Adrenal gland (tissue), 12 donors: ENCODE results near the gene MLNR. TPM values are rescaled to one million over a fixed set of nuclear protein-coding genes. Genes with fewer than 3 reads are reported as not detected.

Source experiments
- DNase-seq, 7 donors: peaks; one replicate each; pipeline ENCODE4 v3.0.0-alpha.2; 2019 to 2020
- H3K27ac ChIP-seq, 5 donors: fragments of 200-600 bp; sonication (generic) in 4 of 5; 1 replicate in 3 of 5; 2 replicates in 2 of 5; pipeline versions ENCODE4 v1.5.1 to v1.8.0; 2016 to 2020; ENCODE audit warnings: mild to moderate bottlenecking in 1 of 5
- H3K27me3 ChIP-seq: fragments of 200-600 bp; 2 replicates; pipeline ENCODE4 v1.8.0; 2021
- H3K36me3 ChIP-seq, 2 donors: fragments of 200-600 bp; replicated peaks in 1 of 2; 1 replicate in 1 of 2; 2 replicates in 1 of 2; pipeline versions ENCODE4 v1.5.1 to v1.8.0; 2018 to 2022
- H3K4me1 ChIP-seq, 2 donors: fragments of 200-600 bp; replicated peaks in 1 of 2; 1 replicate in 1 of 2; 2 replicates in 1 of 2; pipeline versions ENCODE4 v1.5.1 to v1.8.0; 2018 to 2021
- H3K4me3 ChIP-seq, 4 donors: fragments of 200-600 bp; sonication (generic) in 3 of 4; one replicate each; pipeline ENCODE4 v1.5.1; 2016 to 2018
- H3K9me3 ChIP-seq, 3 donors: fragments of 200-600 bp; sonication (generic) in 1 of 3; replicated peaks in 1 of 3; 1 replicate in 2 of 3; 2 replicates in 1 of 3; pipeline versions ENCODE4 v1.5.1 to v1.8.0; 2016 to 2021
- POLR2A ChIP-seq, 2 donors: fragments of 450-650 bp; IDR thresholded peaks; one replicate each; pipeline ENCODE4 v1.6.1; 2017; ENCODE audit warnings: antibody characterized with exemption in 2 of 2, mild to moderate bottlenecking in 2 of 2, moderate library complexity in 1 of 2
- WGBS, 4 donors: extraction: QIAGEN DNeasy Blood & Tissue Kit in 2 of 4; methylation state at CpG; one replicate each; pipeline versions ENCODE4 v1.1.5 to v1.1.7; 2013 to 2017; 5-methylcytosine and 5-hydroxymethylcytosine counted together
- intact Hi-C, 2 donors: fragments of 100-400 bp; cut with DNase I; formaldehyde crosslinking; loops; one replicate each; pipeline versions ENCODE4 v1.14.1 to v1.15.0; 2022 to 2023
- polyA plus RNA-seq, 3 donors: library from polyadenylated mRNA; stranded (reverse); fragments of 200-250 nt in 2 of 3; fragments of 350-450 nt in 1 of 3; fragmentation: Illumina TruSeq in 1 of 3; extraction: RNeasy Lipid Tissue Mini Kit (QIAGEN cat#74804) in 1 of 3; gene quantifications; one replicate each; pipeline ENCODE4 v1.2.3, GENCODE V29; 2013 to 2014
- total RNA-seq, 9 donors: library from RNA; depleted of rRNA in 4 of 9; stranded (reverse); fragments of >200 nt in 4 of 9; fragments of 120-200 nt in 1 of 9; fragmentation: NEBNext Ultra II Directional in 1 of 9; extraction: Animal tissue kit (Norgen Biotek cat#: 25700) in 1 of 9; gene quantifications; one replicate each; pipeline versions ENCODE4 v1.1.0 to v1.2.4, GENCODE V29; 2013 to 2023
- TF ChIP-seq, protein P1 (sequence below), 6 experiments: fragments of 450-650 bp in 4 of 6; fragments of 200-600 bp in 2 of 6; sonication (generic) in 1 of 6; IDR thresholded peaks; 1 replicate in 5 of 6; 2 replicates in 1 of 6; pipeline versions ENCODE4 v1.5.1 to v1.8.0; 2016 to 2021; ENCODE audit warnings: antibody characterized with exemption in 6 of 6, mild to moderate bottlenecking in 2 of 6, moderate library complexity in 1 of 6
- donor health status: healthy with polysubstance abuse.
- donor health status: Bipolar disorder and iron deficiency.
- donor health status: DM: yes; HTN: yes; CAD: no.
- donor health status: DM: no; HTN: no; CAD: no.
- donor health status: DM: no; HTN: no; CAD: no.
- donor health status: DM: yes; HTN: yes; CAD: no.

MLNR gene
- total and polyA plus RNA-seq, 12 donors = not detected

DNA sequence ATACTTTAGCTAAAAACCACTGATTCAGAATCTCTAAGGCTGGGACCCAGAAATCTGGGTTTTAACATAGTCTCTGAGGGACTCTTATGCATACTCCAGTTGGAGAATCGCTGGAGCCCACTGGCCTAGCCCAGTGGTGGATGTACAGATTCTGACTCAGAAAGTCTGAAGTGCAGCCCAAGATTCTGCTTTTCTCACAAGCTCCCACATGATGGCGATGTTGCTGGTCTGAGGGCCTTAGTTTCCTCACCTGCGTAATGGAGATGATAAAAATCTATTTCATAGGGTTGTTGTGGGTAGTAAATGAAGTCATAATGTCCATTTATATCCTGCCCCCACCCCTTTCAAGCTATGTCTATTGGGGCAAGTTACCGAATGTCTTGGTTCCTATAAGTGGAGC is 19.9 kb downstream of the MLNR start:
- H3K4me3 ChIP-seq = no peak overlapping the region
- DNase-seq = peak in 4 of 7 donors; percentile 37 to 47 (median 40)
- TF ChIP-seq POLR2A (IDR thresholded peaks at IDR 0.05) = no peak
- TF ChIP-seq, protein P1, sequence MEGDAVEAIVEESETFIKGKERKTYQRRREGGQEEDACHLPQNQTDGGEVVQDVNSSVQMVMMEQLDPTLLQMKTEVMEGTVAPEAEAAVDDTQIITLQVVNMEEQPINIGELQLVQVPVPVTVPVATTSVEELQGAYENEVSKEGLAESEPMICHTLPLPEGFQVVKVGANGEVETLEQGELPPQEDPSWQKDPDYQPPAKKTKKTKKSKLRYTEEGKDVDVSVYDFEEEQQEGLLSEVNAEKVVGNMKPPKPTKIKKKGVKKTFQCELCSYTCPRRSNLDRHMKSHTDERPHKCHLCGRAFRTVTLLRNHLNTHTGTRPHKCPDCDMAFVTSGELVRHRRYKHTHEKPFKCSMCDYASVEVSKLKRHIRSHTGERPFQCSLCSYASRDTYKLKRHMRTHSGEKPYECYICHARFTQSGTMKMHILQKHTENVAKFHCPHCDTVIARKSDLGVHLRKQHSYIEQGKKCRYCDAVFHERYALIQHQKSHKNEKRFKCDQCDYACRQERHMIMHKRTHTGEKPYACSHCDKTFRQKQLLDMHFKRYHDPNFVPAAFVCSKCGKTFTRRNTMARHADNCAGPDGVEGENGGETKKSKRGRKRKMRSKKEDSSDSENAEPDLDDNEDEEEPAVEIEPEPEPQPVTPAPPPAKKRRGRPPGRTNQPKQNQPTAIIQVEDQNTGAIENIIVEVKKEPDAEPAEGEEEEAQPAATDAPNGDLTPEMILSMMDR (IDR thresholded peaks at IDR 0.05) = peak; percentile 19 to 57 (median 44)
- no peaks in the 10 kb centered on the region for H3K36me3 ChIP-seq
- WGBS, 4 donors = 32 to 38% (median 34%) methylated on average over 3 to 4 of the region's 4 CpGs
- intact Hi-C loops = loop anchor here (5.0 kb wide), 1 partner anchor 37 kb away; no protein-coding TSS in a partner anchor
- no peaks in the 10 kb centered on the region for H3K4me1 ChIP-seq
- H3K9me3 ChIP-seq = no peaks in the 10 kb centered on the region
- no peaks in the 10 kb centered on the region for H3K27me3 ChIP-seq
- H3K27ac ChIP-seq = no peak overlapping the region

DNA sequence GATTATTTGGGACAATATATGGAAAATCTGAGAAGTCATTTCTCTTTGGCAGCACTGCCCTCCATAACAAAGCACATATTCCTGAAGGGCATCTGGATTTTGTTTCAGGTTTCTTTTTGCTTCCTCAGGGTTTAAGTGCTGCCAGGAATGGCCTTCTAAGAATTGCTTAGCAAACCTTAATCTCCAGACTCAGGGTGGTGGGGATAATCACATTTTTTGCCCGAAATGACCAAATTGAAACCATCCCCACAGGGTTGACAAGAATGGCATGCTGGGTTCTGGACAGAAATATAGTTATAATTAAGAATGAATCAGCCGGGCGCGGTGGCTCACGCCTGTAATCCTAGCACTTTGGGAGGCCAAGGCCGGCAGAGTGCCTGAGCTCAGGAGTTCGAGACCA is 21.2 kb downstream of the MLNR start:
- no peaks in the 10 kb centered on the region for H3K36me3 ChIP-seq
- intact Hi-C loops = loop anchor here (5.0 kb wide), 1 partner anchor 36 kb away; no protein-coding TSS in a partner anchor
- no peak overlapping the region for H3K27ac ChIP-seq
- TF ChIP-seq, protein P1 (IDR thresholded peaks at IDR 0.05) = no peak
- TF ChIP-seq POLR2A (IDR thresholded peaks at IDR 0.05) = no peak
- WGBS, 4 donors = 91 to 95% (median 95%) methylated on average over 7 of the region's 7 CpGs
- H3K9me3 ChIP-seq = no peaks in the 10 kb centered on the region
- DNase-seq = no peak
- no peaks in the 10 kb centered on the region for H3K4me1 ChIP-seq
- no peaks in the 10 kb centered on the region for H3K27me3 ChIP-seq
- no peak overlapping the region for H3K4me3 ChIP-seq

DNA sequence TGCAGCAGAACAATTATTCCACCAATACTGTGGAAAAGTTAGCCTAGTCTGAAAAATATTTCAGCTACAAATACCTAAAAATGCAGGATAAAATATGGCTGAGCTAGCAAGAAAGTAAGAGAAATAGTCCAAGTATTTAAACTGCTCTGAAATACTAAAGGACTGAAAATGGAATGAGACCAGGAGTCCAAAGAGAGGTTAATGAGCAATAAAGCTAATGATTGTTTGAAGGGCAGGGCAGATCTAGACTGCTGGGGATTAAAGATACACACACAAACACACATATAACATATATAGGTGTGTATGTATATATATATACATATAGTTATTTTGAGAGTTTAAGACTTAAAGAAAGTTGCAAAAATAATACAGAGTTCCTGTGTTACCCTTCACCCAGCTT is 25.0 kb downstream of the MLNR start:
- Histone ChIP-seq H3K36me3 (no peaks in the 10 kb centered on the region), H3K9me3 (no peaks in the 10 kb centered on the region), H3K27me3 (no peaks in the 10 kb centered on the region), H3K4me3 (no peak overlapping the region), H3K27ac (no peak overlapping the region), H3K4me1 (peaks cover 10 to 14% of the 10 kb centered on the region in 2 donors)
- no peak for DNase-seq
- intact Hi-C loops = no loop called here
- TF ChIP-seq, protein P1 (IDR thresholded peaks at IDR 0.05) = no peak
- TF ChIP-seq POLR2A (IDR thresholded peaks at IDR 0.05) = no peak

DNA sequence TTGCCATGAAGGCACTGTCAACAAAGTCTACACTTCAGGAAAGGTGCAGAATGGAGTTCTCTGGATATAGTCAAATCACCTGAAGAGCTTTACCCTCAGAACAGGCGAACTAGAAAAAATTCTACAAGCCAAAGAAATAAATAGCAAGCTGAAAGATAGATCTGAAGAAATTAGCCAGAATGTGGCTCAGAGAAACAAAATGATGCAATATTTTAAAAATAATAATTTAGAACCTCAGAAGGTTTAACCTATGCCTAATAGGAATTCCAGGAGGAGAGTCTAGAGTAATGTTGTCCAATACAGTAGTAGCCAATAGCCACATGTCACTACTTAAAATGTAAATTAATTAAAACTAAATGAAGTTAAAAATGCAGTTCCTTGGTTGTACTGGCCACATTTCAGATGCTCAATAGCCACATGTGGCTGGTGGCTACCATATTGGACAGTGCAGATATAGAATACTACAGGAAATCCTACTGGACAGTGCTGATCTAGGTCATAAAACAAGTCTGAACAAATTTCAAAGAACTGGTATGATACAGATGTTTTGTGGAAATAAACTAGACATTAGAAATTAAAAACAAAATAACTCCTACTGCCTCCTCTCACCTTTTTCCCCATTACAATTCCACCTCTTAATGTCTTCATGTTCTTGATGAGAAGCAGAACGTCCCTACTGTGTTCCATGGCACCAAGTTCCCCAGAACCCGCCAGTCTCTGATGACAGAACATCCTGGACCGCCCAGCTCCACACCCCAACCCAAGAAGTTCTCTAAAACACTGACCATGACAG is 26.9 kb downstream of the MLNR start:
- H3K36me3 ChIP-seq = no peaks in the 10 kb centered on the region
- H3K4me3 ChIP-seq = peak overlapping the region; percentile 76 to 94 (median 93)
- peak overlapping the region; percentile 80 to 99 (median 96) for H3K27ac ChIP-seq
- 24% methylated on average over 4 of the region's 4 CpGs for WGBS, 4 donors
- intact Hi-C loops = no loop called here
- no peak for DNase-seq
- H3K4me1 ChIP-seq = peaks cover 10 to 21% of the 10 kb centered on the region in 2 donors
- H3K27me3 ChIP-seq = no peaks in the 10 kb centered on the region
- TF ChIP-seq POLR2A (IDR thresholded peaks at IDR 0.05) = no peak
- TF ChIP-seq, protein P1 (IDR thresholded peaks at IDR 0.05) = no peak
- H3K9me3 ChIP-seq = no peaks in the 10 kb centered on the region
